ENCODE data around the gene CACNA1S. TPM values are rescaled to one million over a fixed set of nuclear protein-coding genes. Genes with fewer than 3 reads are reported as not detected.

The CACNA1S gene
- total and polyA plus RNA-seq, 2 of the 8 experiments (the other 6 are each of a cell fraction or from before 2014, with no cell fraction given): 0.06 TPM; not detected in 1

DNA sequence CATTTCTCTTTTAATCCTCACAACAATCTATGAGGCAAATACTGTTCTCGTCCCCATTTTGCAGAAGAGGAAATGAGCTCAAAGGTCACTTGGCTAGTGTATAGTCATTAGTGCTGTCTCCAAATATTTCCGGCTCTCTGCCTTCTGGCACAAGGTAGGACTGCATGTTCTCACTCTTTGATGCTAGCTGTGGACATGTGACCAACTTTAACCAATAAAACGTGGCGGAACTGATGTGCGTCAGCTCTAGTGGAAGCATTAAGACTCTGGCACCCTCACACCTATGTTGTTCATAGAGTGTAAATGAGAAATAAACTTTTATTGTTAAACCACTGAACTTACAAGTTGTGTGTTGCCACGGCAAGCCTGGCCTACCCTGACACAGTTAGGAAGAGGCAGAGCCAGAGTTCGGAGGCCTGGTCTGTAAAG is 83.8 kb downstream of the CACNA1S start:
- Histone ChIP-seq H3K23me2 (ENCODE audit: low read depth, low read length) (peaks cover 7% of the 10 kb centered on the region; the same call in 1 of the 2 replicates), H3K79me2 (ENCODE audit: control insufficient read depth in 1 of 2, insufficient read depth in 2 of 2, low read length in 2 of 2) (no peaks in the 10 kb centered on the region), H3K27me3 (replicated peaks in 1 of 4; ENCODE audit: control insufficient read depth in 3 of 4, extremely low read depth in 1 of 4, insufficient read depth in 3 of 4, low read length in 3 of 4) (no peaks in the 10 kb centered on the region), H3K4me3 (ENCODE audit: extremely low read depth in 1 of 4, insufficient read depth in 2 of 4, low read depth in 3 of 4, low read length in 4 of 4) (no peak overlapping the region), H3K9me3 (ENCODE audit: insufficient read depth in 2 of 2, low read depth in 1 of 2, low read length in 1 of 2) (no peaks in the 10 kb centered on the region), H2BK12ac (ENCODE audit: low read depth, low read length) (no peak overlapping the region), H2AK5ac (ENCODE audit: low read depth, low read length) (no peak overlapping the region), H2BK15ac (ENCODE audit: low read length) (no peak overlapping the region), H3K79me1 (ENCODE audit: low read depth, low read length) (no peaks in the 10 kb centered on the region), H3K23ac (ENCODE audit: insufficient read length) (no peak overlapping the region), H2AFZ (ENCODE audit: low read length) (no peak overlapping the region), H3K56ac (replicated peaks; ENCODE audit: insufficient read length, low read depth, low read length) (no peak overlapping the region), H2BK20ac (ENCODE audit: low read length) (no peak overlapping the region), H4K5ac (ENCODE audit: insufficient read length, low read depth, low read length) (no peak overlapping the region), H3K9ac (replicated peaks in 1 of 4; ENCODE audit: extremely low read depth in 1 of 4, low read depth in 3 of 4, low read length in 3 of 4) (no peak overlapping the region), H3K4ac (replicated peaks; ENCODE audit: insufficient read length, low read depth, low read length) (no peak overlapping the region), H4K20me1 (replicated peaks in 1 of 2; ENCODE audit: control insufficient read depth in 1 of 2, insufficient read depth in 2 of 2, low read length in 2 of 2) (peaks cover 0 to 1% of the 10 kb centered on the region in 2 experiments), H2BK120ac (replicated peaks; ENCODE audit: low read depth, low read length) (no peak overlapping the region), H3K36me3 (ENCODE audit: control insufficient read depth in 2 of 4, insufficient read depth in 4 of 4, low read length in 3 of 4) (peaks cover 0 to 5% (median 0%) of the 10 kb centered on the region in 4 experiments; a peak in 3 of 8 replicates), H3K14ac (ENCODE audit: insufficient read length) (no peak overlapping the region), H3K4me2 (ENCODE audit: insufficient read depth in 1 of 2, low read depth in 2 of 2, low read length in 2 of 2) (no peak overlapping the region), H4K8ac (ENCODE audit: extremely low read depth, insufficient read depth, low read length) (no peak overlapping the region), H3K4me1 (replicated peaks in 1 of 4; ENCODE audit: control insufficient read depth in 3 of 4, insufficient read depth in 4 of 4, low read length in 3 of 4) (peaks cover 5 to 18% (median 13%) of the 10 kb centered on the region in 4 experiments), H4K91ac (replicated peaks; ENCODE audit: insufficient read length, low read length) (no peak overlapping the region), H3K27ac (ENCODE audit: low read depth, low read length) (no peak overlapping the region), H2BK5ac (ENCODE audit: low read depth, low read length) (no peak overlapping the region), H3K18ac (ENCODE audit: extremely low read depth, low read length) (no peak overlapping the region)
- POLR2A ChIA-PET (ENCODE audit: partially characterized antibody): interaction anchor here (1.3 kb wide), 1 partner anchor 30 kb away, joined by 3 read pairs; no protein-coding TSS in a partner anchor
- no peak for FAIRE-seq
- no peak for DNase-seq (ENCODE audit: low read depth in 1 of 2, low spot score in 2 of 2)
- 92% methylated on average over 7 of the region's 7 CpGs; no CpG with 5 or more reads in 1 of the 2 experiments for WGBS, 2 experiments (ENCODE audit: extremely low coverage in 1 of 2, insufficient coverage in 1 of 2, insufficient read length in 1 of 2, insufficient replicate concordance in 2 of 2, low coverage in 1 of 2, low lambda C conversion rate in 2 of 2, missing lambda C conversion rate in 1 of 2)
- CTCF ChIA-PET (ENCODE audit: partially characterized antibody): interaction anchor here (1.1 to 23.5 kb wide), 7 partner anchors 10 to 80 kb away, joined by 3 to 532 read pairs (median 4); no protein-coding TSS in a partner anchor
- TF ChIP-seq, protein P1, sequence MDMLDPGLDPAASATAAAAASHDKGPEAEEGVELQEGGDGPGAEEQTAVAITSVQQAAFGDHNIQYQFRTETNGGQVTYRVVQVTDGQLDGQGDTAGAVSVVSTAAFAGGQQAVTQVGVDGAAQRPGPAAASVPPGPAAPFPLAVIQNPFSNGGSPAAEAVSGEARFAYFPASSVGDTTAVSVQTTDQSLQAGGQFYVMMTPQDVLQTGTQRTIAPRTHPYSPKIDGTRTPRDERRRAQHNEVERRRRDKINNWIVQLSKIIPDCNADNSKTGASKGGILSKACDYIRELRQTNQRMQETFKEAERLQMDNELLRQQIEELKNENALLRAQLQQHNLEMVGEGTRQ (IDR thresholded peaks at IDR 0.05; ENCODE audit: low read length): 0 out of 2 replicates have a peak, but pooled peaks have one; percentile 31
- no peak for TF ChIP-seq SP2 (IDR thresholded peaks at IDR 0.05; ENCODE audit: low read length)
- TF ChIP-seq POLR2A (IDR thresholded peaks at IDR 0.05; ENCODE audit: control extremely low read depth in 1 of 2, low read depth in 2 of 2, low read length in 2 of 2): no peak
- TF ChIP-seq KDM4A (IDR thresholded peaks at IDR 0.05; ENCODE audit: low read depth, low read length, severe bottlenecking): no peak

Measured in H1 (cell line).